HepG2 (cell line): Measurements from ENCODE around the gene AVPR2. TPM values are rescaled to one million over a fixed set of nuclear protein-coding genes. Genes with fewer than 3 reads are reported as not detected.

ENCODE experiments used
- ATAC-seq: fragments of 200-7000 bp; cut with Tn5 transposase; 3 replicates; pipeline ENCODE4 v1.9.1; 2020; ENCODE audit warnings: mild to moderate bottlenecking, moderate library complexity
- BruUV-seq: library from RNA; stranded (reverse); fragments of 400-500 nt; replicated peaks from 2 replicates; lab custom pipeline; 2021; lab: Mats Ljungman, UMichigan
- CTCF ChIA-PET: fragments of 300-600 bp; formaldehyde crosslinking; extraction: SDS; loops from one replicate; lab custom pipeline; 2021; ENCODE audit warnings: low total read pairs, inconsistent platforms, low intra/inter-chr PET ratio; lab: Yijun Ruan, JAX
- POLR2A ChIA-PET: fragments of 350-600 bp; sonication (Branson Sonifier 250); formaldehyde crosslinking; loops from one replicate; lab custom pipeline; 2020; ENCODE audit warnings: antibody characterized with exemption, inconsistent platforms; lab: Yijun Ruan, JAX
- DNase-seq: peaks from one replicate; pipeline ENCODE4 v3.0.0-alpha.2; 2015; ENCODE audit warnings: low spot score
- FAIRE-seq: peaks from 3 replicates; lab custom pipeline; 2011; peaks lifted over from hg19 to GRCh38; lab: Jason Lieb, UNC
- H2AFZ ChIP-seq: one replicate; pipeline ENCODE4 v1.6.1; 2011; ENCODE audit warnings: low read length, inconsistent platforms
- H3K27ac ChIP-seq: fragments of 300-600 bp; 3 replicates; pipeline ENCODE4 v1.8.0; 2011; ENCODE audit warnings: mixed run types, mild to moderate bottlenecking, mixed read lengths, low read length, inconsistent platforms; ENCODE audit not compliant: insufficient read depth; ENCODE audit errors: extremely low read length
- H3K27me3 ChIP-seq, 2 experiments: fragments of 200-600 bp in 1 of 2; 2 replicates in 1 of 2; 3 replicates in 1 of 2; pipeline versions ENCODE4 v1.6.0 to v1.8.0; 2011; ENCODE audit warnings: low read length in 2 of 2, mild to moderate bottlenecking in 2 of 2, moderate library complexity in 2 of 2, inconsistent platforms in 1 of 2; ENCODE audit not compliant: insufficient read depth in 2 of 2, control insufficient read depth in 1 of 2
- H3K36me3 ChIP-seq, 2 experiments: fragments of 200-600 bp in 1 of 2; replicated peaks in 1 of 2; 2 replicates in 1 of 2; 3 replicates in 1 of 2; pipeline versions ENCODE4 v1.5.1 to v1.8.0; 2011; ENCODE audit warnings: low read length in 2 of 2, inconsistent platforms in 1 of 2; ENCODE audit not compliant: insufficient read depth in 2 of 2, control insufficient read depth in 1 of 2
- H3K4me1 ChIP-seq: 2 replicates; pipeline ENCODE4 v1.5.1; 2012; ENCODE audit warnings: low read length, inconsistent platforms; ENCODE audit not compliant: insufficient read depth
- H3K4me2 ChIP-seq: 2 replicates; pipeline ENCODE4 v1.6.0; 2011; ENCODE audit warnings: low read depth, low read length, inconsistent platforms
- H3K4me3 ChIP-seq, 3 experiments: fragments of 200-600 bp in 1 of 3; sonication (generic), shearing (Covaris generic) in 1 of 3; replicated peaks in 1 of 3; 2 replicates each; pipeline ENCODE4 v1.5.1; 2011 to 2016; ENCODE audit warnings: low read length in 3 of 3, inconsistent platforms in 2 of 3, low read depth in 2 of 3, mild to moderate bottlenecking in 2 of 3, control low read depth in 1 of 3, mixed read lengths in 1 of 3; ENCODE audit not compliant: insufficient read depth in 1 of 3
- H3K79me2 ChIP-seq: one replicate; pipeline ENCODE4 v1.6.1; 2011; ENCODE audit warnings: low read length, inconsistent platforms; ENCODE audit not compliant: insufficient read depth
- H3K9ac ChIP-seq: 2 replicates; pipeline ENCODE4 v1.6.0; 2011; ENCODE audit warnings: mild to moderate bottlenecking, low read depth, low read length, inconsistent platforms; ENCODE audit not compliant: insufficient read depth
- H3K9me3 ChIP-seq: 2 replicates; pipeline ENCODE4 v1.5.1; 2012; ENCODE audit warnings: mild to moderate bottlenecking, low read length
- H4K20me1 ChIP-seq: 2 replicates; pipeline ENCODE4 v1.6.0; 2011; ENCODE audit warnings: inconsistent platforms, mild to moderate bottlenecking, low read length, moderate library complexity; ENCODE audit not compliant: insufficient read depth
- HHEX ChIP-seq: IDR thresholded peaks from 2 replicates; pipeline ENCODE4 v1.6.1; 2016; ENCODE audit warnings: control low read depth
- IKZF4 ChIP-seq: sonication (generic); formaldehyde crosslinking; IDR thresholded peaks from 2 replicates; pipeline ENCODE4 v1.5.1; 2020; ENCODE audit warnings: borderline replicate concordance, mild to moderate bottlenecking, low read depth, missing genetic modification reagents; ENCODE audit errors: not compliant biosample characterization
- PHF20 ChIP-seq: sonication (generic); formaldehyde crosslinking; IDR thresholded peaks from 2 replicates; pipeline ENCODE4 v1.5.0; 2020; ENCODE audit warnings: mild to moderate bottlenecking, missing genetic modification reagents
- POLR2AphosphoS2 ChIP-seq: IDR thresholded peaks from 2 replicates; pipeline ENCODE4 v1.6.1; 2011; ENCODE audit warnings: low read depth, low read length, improper control_type of control experiment
- SMAD3 ChIP-seq: sonication (generic); formaldehyde crosslinking; IDR thresholded peaks from 2 replicates; pipeline ENCODE4 v1.4.0; 2020; ENCODE audit warnings: missing genetic modification reagents
- ZBTB8A ChIP-seq: sonication (generic); formaldehyde crosslinking; IDR thresholded peaks from 2 replicates; pipeline ENCODE4 v1.4.0; 2020; ENCODE audit warnings: mild to moderate bottlenecking, low read depth, missing genetic modification reagents, borderline replicate concordance
- ZC3H4 ChIP-seq: sonication (generic); formaldehyde crosslinking; IDR thresholded peaks from 2 replicates; pipeline ENCODE4 v1.4.0; 2020; ENCODE audit warnings: missing genetic modification reagents, borderline replicate concordance
- ZNF17 ChIP-seq: sonication (generic); formaldehyde crosslinking; IDR thresholded peaks from 2 replicates; pipeline ENCODE4 v1.5.0; 2020; ENCODE audit warnings: mild to moderate bottlenecking, missing genetic modification reagents
- ZNF329 ChIP-seq: sonication (generic); formaldehyde crosslinking; IDR thresholded peaks from 2 replicates; pipeline ENCODE4 v1.9.0; 2021; ENCODE audit warnings: low read depth, mild to moderate bottlenecking, missing genetic modification reagents
- ZNF44 ChIP-seq: sonication (generic); formaldehyde crosslinking; IDR thresholded peaks from 2 replicates; pipeline ENCODE4 v1.5.1; 2020; ENCODE audit warnings: mild to moderate bottlenecking, missing genetic modification reagents
- WGBS: methylation state at CpG from one replicate; pipeline ENCODE4 v1.1.6; 2017; ENCODE audit warnings: low lambda C conversion rate; 5-methylcytosine and 5-hydroxymethylcytosine counted together
- in situ Hi-C: cut with HindIII; loops from 2 replicates; pipeline ENCODE4 v1.10.0; 2017; ENCODE audit warnings: low pct_unique_long_range_greater_than_20kb; ENCODE audit not compliant: extremely low pct_ligation_motif_present
- intact Hi-C: fragments of 100-400 bp; cut with micrococcal nuclease; formaldehyde crosslinking; loops from one replicate; pipeline ENCODE4 v1.10.0; 2022; ENCODE audit not compliant: unreplicated experiment
- polyA plus RNA-seq, 8 experiments: library from polyadenylated mRNA; depleted of rRNA in 3 of 8; stranded (reverse) in 7 of 8; unstranded in 1 of 8; fragments of >200 nt; fragmentation: Illumina TruSeq in 4 of 8; extraction: Trizol in 4 of 8; gene quantifications; 2 replicates each; pipeline versions ENCODE4 v1.2.1 to v1.2.3, GENCODE V29; 2011 to 2016; ENCODE audit warnings: low read depth in 4 of 8, missing spikeins in 1 of 8, mixed read lengths in 1 of 8; ENCODE audit not compliant: insufficient read depth in 1 of 8
- total RNA-seq, 5 experiments: library from RNA; depleted of rRNA; stranded (reverse); fragments of >200 nt; fragmentation: Illumina TruSeq; extraction: Trizol; gene quantifications; 2 replicates each; pipeline ENCODE4 v1.2.3, GENCODE V29; 2016; ENCODE audit warnings: low read depth in 1 of 5

The AVPR2 gene
- total and polyA plus RNA-seq, 2 of the 13 experiments (the other 11 are each of a cell fraction or from before 2014, with no cell fraction given): not detected

- TF ChIP-seq ZNF44 (no peak), SMAD3 (no peak), HHEX (CRISPR knock-in tag) (no peak), ZNF329 (CRISPR knock-in tag) (no peak), ZBTB8A (CRISPR knock-in tag) (no peak), POLR2AphosphoS2 (no peak)
These were observed 43.3 kb upstream of the AVPR2 start (continued) for GRCh38 chrX:153861151-153861550.

GRCh38 chrX:153861733-153862310 lies 42.7 kb upstream of the AVPR2 start:
- no peaks in the 10 kb centered on the region; a peak in 1 of 5 replicates for H3K27me3 ChIP-seq
- intact Hi-C loops: no loop called here
- no peak for FAIRE-seq

More at GRCh38 chrX:153861733-153862310, 42.7 kb upstream of the AVPR2 start:
- 48% methylated on average over 4 of the region's 21 CpGs for WGBS
- BruUV-seq: no TSS peak
- Histone ChIP-seq H2AFZ (no peak overlapping the region), H3K27ac (no peak overlapping the region), H3K4me2 (no peak overlapping the region), H3K9me3 (no peaks in the 10 kb centered on the region), H4K20me1 (no peaks in the 10 kb centered on the region), H3K9ac (no peak overlapping the region), H3K4me3 (no peak overlapping the region), H3K4me1 (no peaks in the 10 kb centered on the region), H3K79me2 (no peaks in the 10 kb centered on the region), H3K36me3 (no peaks in the 10 kb centered on the region)
- DNase-seq: no peak
- POLR2A ChIA-PET: no interaction called here
- no peak for ATAC-seq
- in situ Hi-C loops: no loop called here
- CTCF ChIA-PET: no interaction called here
- TF ChIP-seq ZNF17 (CRISPR knock-in tag): no peak
- no peak for TF ChIP-seq PHF20 (CRISPR knock-in tag)
- no peak for TF ChIP-seq IKZF4 (CRISPR knock-in tag)
- TF ChIP-seq ZC3H4 (CRISPR knock-in tag): no peak
